COLO668 (cell line): ENCODE measurements around the gene POLA1.
"Not testable (repeated sequence)": the region's sequence is repeated elsewhere in the genome, so short reads cannot be mapped to it uniquely, and the experiment has no call there.

ENCODE experiments used
- DNase-seq: peaks from one replicate; lab custom pipeline; 2025; ENCODE audit not compliant: unreplicated experiment; lab: John Stamatoyannopoulos, UW

POLA1 gene

DNA sequence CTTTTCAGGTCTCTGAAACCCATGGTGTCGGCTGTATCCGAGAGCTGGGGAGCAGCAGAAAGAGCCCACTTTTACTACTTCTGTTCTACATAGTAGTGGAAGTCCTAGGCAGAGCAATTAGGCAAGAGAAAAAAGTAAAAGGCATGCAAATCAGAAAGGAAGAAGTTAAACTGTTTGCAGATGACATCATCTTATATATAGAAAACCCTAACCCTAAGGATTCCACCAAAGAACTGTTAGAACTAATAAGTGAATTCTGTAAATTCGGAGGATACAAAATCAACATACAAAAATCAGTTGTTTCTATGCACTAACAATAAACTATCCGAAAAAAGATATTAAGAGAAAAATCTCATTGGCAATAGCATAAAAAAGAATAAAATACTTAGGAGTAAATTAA lies 95.3 kb downstream of the POLA1 start:
- DNase-seq: no peak

DNA sequence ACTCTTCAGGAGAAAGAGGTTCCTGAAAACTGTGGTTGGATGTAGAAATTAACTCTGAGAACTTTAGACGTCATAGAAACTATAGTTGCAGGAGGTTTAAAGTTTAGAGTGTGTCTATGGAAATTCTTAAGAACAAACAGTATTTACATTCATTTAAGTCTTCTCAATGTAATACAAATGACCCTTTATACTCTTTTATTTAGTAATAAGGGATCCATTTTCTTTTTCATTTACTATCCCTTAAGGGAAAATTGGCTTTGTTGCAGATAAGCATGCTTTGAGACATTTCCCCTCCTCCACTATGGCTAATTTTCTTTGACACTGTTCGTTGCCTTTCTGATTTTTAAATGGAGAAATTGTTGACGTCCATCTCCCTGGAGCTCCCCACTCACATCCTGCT lies 96.4 kb downstream of the POLA1 start:
- DNase-seq: no peak

- DNase-seq: no peak
Observed at GRCh38 chrX:24796204-24796603, 102.5 kb downstream of the POLA1 start.

- DNase-seq: no peak
Observed at GRCh38 chrX:24799078-24799477, 105.4 kb downstream of the POLA1 start.

DNA sequence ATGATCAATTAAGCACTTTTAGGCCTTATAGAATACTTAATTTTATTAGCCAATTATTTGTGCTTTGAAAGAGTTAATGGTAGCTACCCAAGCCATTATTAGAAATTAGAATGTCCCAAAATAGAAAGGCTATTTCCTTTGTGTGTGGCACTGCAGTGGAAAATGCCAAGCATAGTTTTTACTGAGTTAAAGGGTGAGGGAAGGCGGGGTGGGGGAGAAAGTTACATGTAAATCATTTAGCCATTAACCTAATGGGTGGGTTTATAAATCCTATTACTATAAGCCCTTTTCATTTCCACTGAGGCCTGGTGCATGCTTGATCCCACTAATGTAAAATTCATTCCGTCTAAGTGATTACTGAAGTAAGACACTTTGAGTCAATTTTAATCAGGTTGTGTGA lies 105.8 kb downstream of the POLA1 start:
- no peak for DNase-seq

- no peak for DNase-seq
Observed at GRCh38 chrX:24805201-24805600, 111.5 kb downstream of the POLA1 start.

GRCh38 chrX:24819807-24820206 lies 126.1 kb downstream of the POLA1 start:
- not testable (repeated sequence) for DNase-seq

DNA sequence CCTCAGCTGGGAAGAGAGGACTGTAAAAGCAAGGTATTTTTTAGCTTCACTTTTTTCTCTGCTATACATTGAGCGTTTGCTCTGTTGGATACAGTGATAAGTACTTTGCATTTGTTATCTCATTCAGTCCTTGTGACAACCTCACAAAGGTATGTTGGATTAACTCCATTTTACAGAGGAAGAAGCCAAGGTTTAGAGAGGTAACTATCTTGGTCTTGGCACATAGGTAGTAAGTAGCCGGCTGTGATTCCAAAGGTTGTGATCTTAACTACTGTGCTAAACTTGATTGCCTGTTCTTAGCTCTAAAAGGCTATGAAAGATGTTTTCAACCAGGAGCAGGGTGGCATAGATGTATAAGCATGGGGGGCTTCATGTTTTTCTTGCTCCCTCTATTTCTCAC lies 134.4 kb downstream of the POLA1 start:
- no peak for DNase-seq

DNA sequence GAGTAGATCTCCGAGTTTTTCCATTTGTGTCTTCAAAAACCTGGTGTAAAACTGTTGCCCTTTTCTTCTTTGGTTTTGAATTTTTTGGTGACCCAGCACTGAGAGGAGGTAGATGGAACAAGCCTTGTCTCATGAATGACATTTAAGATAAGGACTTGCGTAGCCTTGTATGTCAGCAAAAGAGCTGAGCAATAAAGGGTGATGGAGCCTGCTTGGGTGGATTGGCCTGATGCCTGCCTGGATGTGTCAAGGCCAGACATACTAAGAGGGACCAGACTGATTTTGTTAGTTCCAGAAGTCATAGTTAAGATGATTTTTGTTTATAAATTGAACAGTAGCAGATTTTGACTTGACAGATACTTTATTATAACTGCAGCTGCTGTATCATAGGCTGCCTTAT lies 134.9 kb downstream of the POLA1 start:
- DNase-seq: no peak

DNA sequence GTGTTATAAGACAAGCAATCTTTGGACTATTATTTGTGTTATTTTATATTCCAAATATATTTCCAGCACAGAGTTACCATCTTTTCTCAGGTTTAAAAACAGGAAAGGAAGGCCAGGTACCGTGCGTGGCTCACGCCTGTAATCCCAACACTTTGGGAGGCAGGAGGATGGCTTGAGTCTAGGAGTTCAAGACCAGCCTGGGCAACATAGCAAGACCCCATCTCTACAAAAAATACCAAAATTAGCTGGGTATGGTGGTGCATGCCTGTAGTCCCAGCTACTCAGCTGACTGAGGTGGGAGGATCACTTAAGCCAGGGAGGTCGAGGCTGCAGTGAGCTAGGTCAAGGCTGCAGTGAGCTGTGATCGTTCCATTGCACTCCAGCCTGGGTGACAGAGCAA lies 140.0 kb downstream of the POLA1 start:
- DNase-seq: no peak

- DNase-seq: no peak
Observed at GRCh38 chrX:24837966-24838365, 144.2 kb downstream of the POLA1 start.

DNA sequence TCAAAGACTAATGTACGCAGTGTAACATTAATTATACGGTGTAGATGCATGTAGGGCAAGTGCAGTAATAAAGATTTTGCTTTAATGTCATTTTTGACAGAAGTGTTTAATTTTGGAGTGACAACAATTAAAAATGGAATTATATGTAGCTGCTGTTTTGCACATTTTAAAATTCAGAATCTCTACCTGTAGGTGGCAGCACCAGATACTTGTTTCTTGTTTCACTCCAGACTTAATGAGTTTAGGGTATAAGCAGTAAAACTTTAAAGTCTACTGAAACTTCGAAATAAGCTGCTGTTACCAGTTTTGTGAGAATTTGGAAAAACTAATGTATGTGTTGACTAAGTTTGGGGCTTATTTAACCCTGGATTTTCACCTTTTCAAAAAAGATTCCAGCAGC lies 144.9 kb downstream of the POLA1 start:
- no peak for DNase-seq

DNA sequence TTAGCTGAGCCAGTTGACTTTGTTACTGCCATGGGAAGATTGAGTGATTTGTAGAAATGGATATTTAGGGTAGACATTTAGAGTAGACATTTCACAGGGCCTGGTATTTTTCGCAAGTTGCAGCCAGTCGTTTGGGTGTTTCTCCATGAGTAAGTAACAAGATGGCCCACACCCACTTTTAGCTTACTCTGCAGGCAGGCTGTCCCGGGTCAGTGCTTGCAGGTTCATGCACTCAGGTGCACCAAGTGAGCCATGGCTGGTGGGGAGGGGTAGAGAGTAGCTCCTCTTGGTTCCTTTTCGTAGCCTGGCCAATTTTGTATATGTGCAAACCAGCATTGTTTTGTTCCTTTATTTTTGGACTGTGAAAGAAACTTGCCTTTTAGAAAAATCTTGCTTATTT lies 145.6 kb downstream of the POLA1 start:
- no peak for DNase-seq

- no peak for DNase-seq
Observed at GRCh38 chrX:24842486-24842885, 148.8 kb downstream of the POLA1 start.

DNA sequence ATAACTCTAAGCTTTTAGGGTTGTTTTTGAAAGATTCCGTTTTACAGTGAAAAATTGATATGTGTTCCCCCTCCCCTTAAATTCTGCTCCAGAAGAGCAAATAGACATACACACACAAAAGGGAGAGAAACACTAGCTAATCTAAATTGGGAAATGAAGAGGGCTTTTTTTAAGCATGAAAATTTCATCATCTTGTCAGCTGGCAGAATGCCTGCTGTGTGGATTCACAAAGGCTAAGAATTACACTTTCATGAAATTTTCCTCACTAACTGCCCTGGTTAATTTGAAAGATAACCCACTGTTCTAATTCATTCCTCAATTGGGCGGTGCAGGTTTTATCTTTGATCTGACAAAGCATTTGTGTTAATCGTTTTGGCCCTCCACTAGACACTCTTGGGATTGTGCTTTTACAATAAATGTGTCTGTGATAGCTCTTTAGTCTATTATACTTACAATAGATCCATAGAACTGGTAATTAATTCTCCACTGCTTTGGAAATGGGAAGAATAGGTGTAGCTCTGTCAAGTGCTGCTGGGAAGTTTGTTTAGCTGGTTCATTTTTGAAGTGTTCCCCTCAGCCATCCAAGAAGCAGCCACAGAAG lies 152.9 kb downstream of the POLA1 start:
- no peak for DNase-seq

- no peak for DNase-seq
Observed at GRCh38 chrX:24851289-24851688, 157.6 kb downstream of the POLA1 start.

GRCh38 chrX:24851780-24852179 lies 158.1 kb downstream of the POLA1 start:
- DNase-seq: no peak

DNA sequence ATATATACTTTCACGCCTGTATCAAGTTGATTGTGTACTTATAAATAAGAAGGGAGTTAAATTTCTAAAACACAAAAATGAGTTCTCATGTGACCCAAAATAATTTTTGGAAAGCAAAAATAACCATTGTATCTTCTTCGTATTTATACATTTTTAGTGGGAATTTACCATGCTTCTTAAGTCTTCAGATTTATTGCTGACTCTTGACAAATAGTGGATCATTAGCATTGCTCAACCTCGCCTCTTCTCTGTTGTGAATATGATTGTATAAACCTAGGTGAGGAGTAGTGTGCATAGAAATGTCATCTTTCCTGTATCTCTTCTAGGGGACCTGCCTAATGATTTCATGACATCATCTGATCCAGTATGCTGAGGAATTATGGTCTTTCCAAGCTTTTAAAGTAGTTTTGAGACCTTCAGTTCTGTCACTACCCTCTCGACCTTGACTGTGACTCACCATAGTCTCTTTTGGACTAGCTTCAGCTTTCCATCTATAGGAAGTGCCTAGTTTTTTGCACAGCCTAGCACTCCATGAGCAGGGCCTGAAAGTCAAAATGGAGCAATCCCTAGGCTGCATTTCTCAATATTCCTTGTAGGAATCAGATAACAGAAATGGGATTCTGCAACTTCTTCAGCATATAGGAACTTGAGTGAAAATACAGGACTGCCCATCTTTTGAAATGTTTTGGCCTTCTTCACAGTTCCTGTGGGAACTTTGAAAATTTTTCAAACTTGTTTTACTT lies 164.5 kb downstream of the POLA1 start:
- DNase-seq: no peak

DNA sequence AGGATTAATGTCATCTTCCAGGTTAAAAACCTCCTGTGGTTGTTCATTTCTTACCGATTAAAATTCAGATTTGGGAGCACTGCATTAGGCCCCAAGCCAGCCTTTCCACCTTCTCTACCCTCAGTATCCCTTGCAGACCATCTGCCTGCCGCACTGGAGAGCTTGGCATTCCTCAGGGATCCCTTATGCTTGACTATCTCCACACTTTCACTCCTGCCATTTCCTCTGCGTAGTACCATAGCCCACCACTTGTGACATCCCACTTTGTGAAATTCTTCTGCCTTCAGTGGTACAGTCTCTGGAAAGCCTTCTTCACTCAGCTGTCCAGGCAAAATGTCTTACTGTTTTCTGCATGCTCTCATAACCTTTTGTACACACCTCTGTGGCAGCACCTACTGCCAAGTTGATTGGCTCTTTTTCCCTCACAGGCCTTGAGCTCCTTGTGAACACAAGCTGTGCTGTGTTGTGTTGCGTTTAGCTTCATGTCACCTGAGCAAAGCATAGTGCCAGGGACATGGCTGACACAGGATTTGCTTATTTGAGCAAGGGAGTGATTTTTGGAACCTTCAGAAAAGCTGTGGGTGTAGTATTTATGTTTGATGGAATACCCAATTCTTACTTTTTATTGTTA lies 165.6 kb downstream of the POLA1 start:
- DNase-seq: no peak

DNA sequence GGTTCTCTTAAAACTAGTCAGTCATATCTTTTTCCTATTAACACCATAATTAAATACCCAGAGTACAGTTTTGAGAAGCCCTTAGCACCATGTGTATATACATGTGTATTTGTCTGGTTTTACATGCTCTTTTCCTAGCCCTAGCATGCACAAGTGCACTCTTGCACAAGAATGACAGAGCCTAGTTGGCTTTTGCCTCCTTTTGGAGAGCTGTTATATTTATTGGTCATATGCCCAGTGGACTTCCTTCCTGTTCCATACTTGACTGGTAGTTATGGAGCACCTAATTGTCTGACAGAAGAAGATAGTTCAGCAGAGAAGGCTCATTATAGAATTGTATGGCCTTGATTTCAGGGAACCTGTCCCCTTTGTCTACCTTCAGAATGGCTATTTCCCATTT lies 166.4 kb downstream of the POLA1 start:
- DNase-seq: no peak

DNA sequence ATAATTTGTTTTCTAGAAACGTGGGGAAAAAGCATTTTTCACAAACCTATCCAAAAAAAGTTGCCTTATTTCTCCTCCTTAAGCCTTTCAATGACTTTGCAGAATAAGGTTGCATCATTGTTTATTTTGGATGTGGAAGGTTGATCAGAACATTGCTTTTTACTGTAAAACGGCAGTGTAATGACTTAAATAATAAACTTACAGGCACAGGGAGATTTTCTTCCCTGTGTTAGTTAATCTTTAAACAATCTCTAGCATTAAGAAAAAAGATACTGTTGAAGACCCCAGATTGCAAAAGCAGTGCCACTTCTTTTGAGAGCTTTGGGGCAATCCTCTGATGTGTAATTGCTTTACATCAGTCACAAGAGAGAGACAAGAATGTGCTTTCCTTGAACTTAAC lies 168.6 kb downstream of the POLA1 start:
- DNase-seq: no peak

- DNase-seq: not testable (repeated sequence)
Observed at GRCh38 chrX:24863779-24864178, 170.1 kb downstream of the POLA1 start.

GRCh38 chrX:24870143-24870542 lies 176.4 kb downstream of the POLA1 start:
- DNase-seq: no peak
